SK-N-SH (cell line): Measurements from ENCODE around the gene BPIFB1. TPM values are rescaled to one million over a fixed set of nuclear protein-coding genes. Genes with fewer than 3 reads are reported as not detected.

Source experiments
- CTCF ChIA-PET: fragments of 300-600, 350-600 bp; formaldehyde crosslinking; extraction: SDS; loops from one replicate; lab custom pipeline; 2021; lab: Yijun Ruan, JAX
- POLR2A ChIA-PET: fragments of 350-600 bp; sonication (Branson Sonifier 250); formaldehyde crosslinking; extraction: SDS; loops from one replicate; lab custom pipeline; 2020; ENCODE audit warnings: antibody characterized with exemption, inconsistent platforms; lab: Yijun Ruan, JAX
- DNase-seq: peaks from one replicate; pipeline ENCODE4 v3.0.0; 2012
- H2AFZ ChIP-seq: fragments of 200-600 bp; sonication (generic); 2 replicates; pipeline ENCODE4 v1.8.1; 2016; ENCODE audit warnings: antibody characterized with exemption, mild to moderate bottlenecking, low read depth
- H3F3A ChIP-seq: fragments of 200-600 bp; sonication (generic); replicated peaks from 2 replicates; pipeline ENCODE3; 2016; ENCODE audit warnings: antibody characterized with exemption, mild to moderate bottlenecking; ENCODE audit not compliant: insufficient read depth
- H3K27ac ChIP-seq, 2 experiments: fragments of 200-500 bp in 1 of 2; fragments of 200-600 bp in 1 of 2; sonication (Bioruptor generic) in 1 of 2; sonication (generic), shearing (Covaris generic) in 1 of 2; 2 replicates each; pipeline versions ENCODE4 v1.5.1 to v1.6.1; 2014 to 2016; ENCODE audit warnings: low read depth in 2 of 2, inconsistent platforms in 1 of 2, low read length in 1 of 2, mild to moderate bottlenecking in 1 of 2, mixed read lengths in 1 of 2
- H3K27me3 ChIP-seq: fragments of 200-600 bp; sonication (generic), shearing (Covaris generic); 2 replicates; pipeline ENCODE4 v1.6.1; 2016; ENCODE audit warnings: mixed run types; ENCODE audit not compliant: insufficient read depth
- H3K36me3 ChIP-seq, 2 experiments: fragments of 200-500 bp in 1 of 2; fragments of 200-600 bp in 1 of 2; sonication (Bioruptor generic) in 1 of 2; sonication (generic) in 1 of 2; replicated peaks in 1 of 2; 2 replicates each; pipeline versions ENCODE3 to v1.5.1; 2014 to 2016; ENCODE audit warnings: low read length in 1 of 2, mild to moderate bottlenecking in 1 of 2; ENCODE audit not compliant: insufficient read depth in 2 of 2, control insufficient read depth in 1 of 2
- H3K4me1 ChIP-seq, 2 experiments: fragments of 200-500 bp in 1 of 2; fragments of 200-600 bp in 1 of 2; sonication (Bioruptor generic) in 1 of 2; sonication (generic), shearing (Covaris generic) in 1 of 2; 2 replicates each; pipeline versions ENCODE4 v1.5.1 to v1.6.1; 2014 to 2016; ENCODE audit warnings: low read depth in 1 of 2, low read length in 1 of 2, mixed run types in 1 of 2; ENCODE audit not compliant: insufficient read depth in 2 of 2, control insufficient read depth in 1 of 2
- H3K4me2 ChIP-seq: fragments of 200-600 bp; sonication (generic), shearing (Covaris generic); 2 replicates; pipeline ENCODE4 v1.6.1; 2017; ENCODE audit warnings: mixed run types
- H3K4me3 ChIP-seq, 2 experiments: fragments of 200-500 bp in 1 of 2; fragments of 200-600 bp in 1 of 2; sonication (Bioruptor generic) in 1 of 2; sonication (generic), shearing (Covaris generic) in 1 of 2; 2 replicates each; pipeline versions ENCODE4 v1.5.1 to v1.8.1; 2014 to 2016; ENCODE audit warnings: low read depth in 2 of 2, inconsistent platforms in 1 of 2, low read length in 1 of 2, mild to moderate bottlenecking in 1 of 2, mixed read lengths in 1 of 2, moderate library complexity in 1 of 2
- H3K79me2 ChIP-seq: fragments of 200-600 bp; sonication (generic); 2 replicates; pipeline ENCODE4 v1.8.1; 2017; ENCODE audit warnings: mild to moderate bottlenecking; ENCODE audit not compliant: insufficient read depth
- H3K9ac ChIP-seq: fragments of 200-600 bp; sonication (generic); 2 replicates; pipeline ENCODE4 v1.6.1; 2017; ENCODE audit warnings: mixed run types
- H3K9me2 ChIP-seq: fragments of 200-600 bp; sonication (generic); 2 replicates; pipeline ENCODE4 v1.6.1; 2017; ENCODE audit warnings: mixed run types
- H3K9me3 ChIP-seq: fragments of 200-600 bp; sonication (generic); 2 replicates; pipeline ENCODE4 v1.6.1; 2017; ENCODE audit warnings: mixed run types, mild to moderate bottlenecking, moderate library complexity
- H4K20me1 ChIP-seq: fragments of 200-600 bp; sonication (generic); 2 replicates; pipeline ENCODE4 v1.6.1; 2017; ENCODE audit warnings: mild to moderate bottlenecking, mixed run types; ENCODE audit not compliant: insufficient read depth
- ELF1 ChIP-seq: IDR thresholded peaks from 2 replicates; pipeline ENCODE4 v1.4.0; 2012
- EP300 ChIP-seq, 2 experiments: IDR thresholded peaks; 2 replicates each; pipeline versions ENCODE4 v1.4.0 to v1.6.1; 2012; ENCODE audit warnings: borderline replicate concordance in 1 of 2, low read depth in 1 of 2, low read length in 1 of 2
- MXI1 ChIP-seq: IDR thresholded peaks from 2 replicates; pipeline ENCODE4 v1.6.1; 2012; ENCODE audit warnings: mild to moderate bottlenecking, low read depth, low read length, improper control_type of control experiment
- NFIC ChIP-seq: IDR thresholded peaks from 2 replicates; pipeline ENCODE4 v1.4.0; 2012; ENCODE audit warnings: borderline replicate concordance
- POLR2AphosphoS5 ChIP-seq: IDR thresholded peaks from 2 replicates; pipeline ENCODE4 v1.6.1; 2012; ENCODE audit warnings: low read depth, low read length
- RAD21 ChIP-seq: IDR thresholded peaks from 2 replicates; pipeline ENCODE4 v1.6.1; 2012; ENCODE audit warnings: mild to moderate bottlenecking, low read length
- RCOR1 ChIP-seq: fragments of 150-350 bp; IDR thresholded peaks from 2 replicates; pipeline ENCODE4 v1.6.1; 2017; ENCODE audit warnings: antibody characterized with exemption, low read length
- SMC3 ChIP-seq: IDR thresholded peaks from 2 replicates; pipeline ENCODE4 v1.6.1; 2012; ENCODE audit warnings: low read depth, low read length, improper control_type of control experiment
- TAF1 ChIP-seq: IDR thresholded peaks from 2 replicates; pipeline ENCODE4 v1.6.1; 2012; ENCODE audit warnings: low read depth, mild to moderate bottlenecking, low read length, moderate library complexity, borderline replicate concordance
- YY1 ChIP-seq: IDR thresholded peaks from 2 replicates; pipeline ENCODE4 v1.4.0; 2012; ENCODE audit warnings: low read depth, mild to moderate bottlenecking
- WGBS: methylation state at CpG from one replicate; pipeline ENCODE4 v1.1.6; 2017; ENCODE audit warnings: low lambda C conversion rate; 5-methylcytosine and 5-hydroxymethylcytosine counted together
- polyA plus RNA-seq, 3 experiments: library from polyadenylated mRNA; depleted of rRNA; stranded (reverse); fragments of >200 nt; gene quantifications; 2 replicates each; pipeline ENCODE4 v1.2.3, GENCODE V29; 2012
- TF ChIP-seq, protein P1 (sequence below): IDR thresholded peaks from 2 replicates; pipeline ENCODE4 v1.6.1; 2012; ENCODE audit warnings: mild to moderate bottlenecking, low read depth, low read length, moderate library complexity
- TF ChIP-seq, protein P2 (sequence below): IDR thresholded peaks from 2 replicates; pipeline ENCODE4 v1.4.0; 2012; ENCODE audit warnings: low read depth, borderline replicate concordance

BPIFB1 gene
- polyA plus RNA-seq, 1 of the 3 experiments (the other 2 are of a cell fraction) = not detected

DNA sequence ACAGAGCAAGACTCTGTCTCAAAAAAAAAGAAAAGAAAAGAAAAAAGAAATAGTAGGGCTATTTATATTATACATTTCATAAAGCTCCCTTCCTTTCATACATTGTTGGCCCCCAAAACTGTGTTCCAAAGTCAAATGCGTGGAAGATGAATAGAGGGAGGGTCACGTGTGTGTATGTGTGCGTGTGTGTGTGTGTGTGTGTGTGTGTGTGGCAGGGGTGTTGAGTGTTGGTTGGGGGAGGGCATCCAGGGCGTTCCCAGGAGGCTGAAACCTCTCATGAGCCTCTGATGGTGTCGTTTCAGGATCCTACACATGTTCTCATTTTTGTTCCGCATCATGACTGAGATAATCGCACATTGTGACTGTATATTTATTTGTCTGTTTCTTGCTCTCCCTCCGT is 7.8 kb upstream of the BPIFB1 start:
- Histone ChIP-seq H3K36me3 (no peaks in the 10 kb centered on the region), H3K4me2 (no peak overlapping the region), H3F3A (no peaks in the 10 kb centered on the region), H3K9me2 (no peaks in the 10 kb centered on the region), H3K4me1 (peaks cover 0 to 8% of the 10 kb centered on the region in 2 experiments; a peak in 1 of 4 replicates), H3K27me3 (peaks cover 8% of the 10 kb centered on the region; the same call in 1 of the 2 replicates), H3K79me2 (no peaks in the 10 kb centered on the region), H3K9me3 (no peaks in the 10 kb centered on the region), H2AFZ (no peak overlapping the region), H3K27ac (no peak overlapping the region), H3K9ac (no peak overlapping the region), H3K4me3 (no peak overlapping the region), H4K20me1 (no peaks in the 10 kb centered on the region)
- no peak for DNase-seq
- WGBS = 50% methylated on average over 8 of the region's 8 CpGs
- TF ChIP-seq, protein P1, sequence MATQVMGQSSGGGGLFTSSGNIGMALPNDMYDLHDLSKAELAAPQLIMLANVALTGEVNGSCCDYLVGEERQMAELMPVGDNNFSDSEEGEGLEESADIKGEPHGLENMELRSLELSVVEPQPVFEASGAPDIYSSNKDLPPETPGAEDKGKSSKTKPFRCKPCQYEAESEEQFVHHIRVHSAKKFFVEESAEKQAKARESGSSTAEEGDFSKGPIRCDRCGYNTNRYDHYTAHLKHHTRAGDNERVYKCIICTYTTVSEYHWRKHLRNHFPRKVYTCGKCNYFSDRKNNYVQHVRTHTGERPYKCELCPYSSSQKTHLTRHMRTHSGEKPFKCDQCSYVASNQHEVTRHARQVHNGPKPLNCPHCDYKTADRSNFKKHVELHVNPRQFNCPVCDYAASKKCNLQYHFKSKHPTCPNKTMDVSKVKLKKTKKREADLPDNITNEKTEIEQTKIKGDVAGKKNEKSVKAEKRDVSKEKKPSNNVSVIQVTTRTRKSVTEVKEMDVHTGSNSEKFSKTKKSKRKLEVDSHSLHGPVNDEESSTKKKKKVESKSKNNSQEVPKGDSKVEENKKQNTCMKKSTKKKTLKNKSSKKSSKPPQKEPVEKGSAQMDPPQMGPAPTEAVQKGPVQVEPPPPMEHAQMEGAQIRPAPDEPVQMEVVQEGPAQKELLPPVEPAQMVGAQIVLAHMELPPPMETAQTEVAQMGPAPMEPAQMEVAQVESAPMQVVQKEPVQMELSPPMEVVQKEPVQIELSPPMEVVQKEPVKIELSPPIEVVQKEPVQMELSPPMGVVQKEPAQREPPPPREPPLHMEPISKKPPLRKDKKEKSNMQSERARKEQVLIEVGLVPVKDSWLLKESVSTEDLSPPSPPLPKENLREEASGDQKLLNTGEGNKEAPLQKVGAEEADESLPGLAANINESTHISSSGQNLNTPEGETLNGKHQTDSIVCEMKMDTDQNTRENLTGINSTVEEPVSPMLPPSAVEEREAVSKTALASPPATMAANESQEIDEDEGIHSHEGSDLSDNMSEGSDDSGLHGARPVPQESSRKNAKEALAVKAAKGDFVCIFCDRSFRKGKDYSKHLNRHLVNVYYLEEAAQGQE = no peak
- no peak for TF ChIP-seq POLR2AphosphoS5
- no peak for TF ChIP-seq RCOR1
- TF ChIP-seq MXI1 = no peak
- TF ChIP-seq TAF1 = no peak
- TF ChIP-seq RAD21 = no peak
- TF ChIP-seq, all 33 proteins: peak for 0
- ChIA-PET POLR2A (no interaction called here), CTCF (interaction anchor here (1.4 to 4.1 kb wide), 3 partner anchors 12 to 28 kb away, joined by 4 to 29 read pairs (median 11); no protein-coding TSS in a partner anchor)

DNA sequence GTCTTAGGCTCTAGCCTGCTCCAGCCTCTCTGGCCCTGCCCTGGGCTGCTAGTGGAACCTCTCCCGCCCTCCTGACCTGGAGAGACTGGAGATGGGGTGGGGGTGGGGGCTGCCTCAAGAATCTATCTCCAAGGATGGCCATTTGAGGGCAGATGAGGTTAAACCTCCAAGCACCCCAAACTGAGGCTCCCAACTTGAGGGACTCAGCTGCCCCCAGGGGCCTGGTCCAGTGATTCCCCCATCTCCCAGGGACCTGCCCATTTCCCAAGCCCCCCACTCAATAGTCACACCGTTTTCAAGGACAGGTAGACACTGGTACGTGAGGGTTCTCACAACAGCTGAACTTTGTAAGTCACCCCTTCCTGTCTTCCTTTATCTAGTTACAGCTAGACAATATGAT is 7.1 kb upstream of the BPIFB1 start:
- Histone ChIP-seq H3F3A (no peaks in the 10 kb centered on the region), H3K4me1 (peaks cover 0 to 8% of the 10 kb centered on the region in 2 experiments; a peak in 1 of 4 replicates), H3K9ac (no peak overlapping the region), H3K9me3 (no peaks in the 10 kb centered on the region), H3K27me3 (peaks cover under 1% of the 10 kb centered on the region; the same call in 1 of the 2 replicates), H3K4me3 (no peak overlapping the region), H3K9me2 (no peaks in the 10 kb centered on the region), H3K79me2 (no peaks in the 10 kb centered on the region), H3K27ac (no peak overlapping the region), H3K4me2 (no peak overlapping the region), H3K36me3 (no peaks in the 10 kb centered on the region), H2AFZ (no peak overlapping the region), H4K20me1 (no peaks in the 10 kb centered on the region)
- TF ChIP-seq YY1 (no peak), EP300 (IDR thresholded peaks at IDR 0.05; ENCODE audit: borderline replicate concordance in 1 of 2, low read depth in 1 of 2, low read length in 1 of 2) (no peak), SMC3 (no peak), ELF1 (no peak), NFIC (no peak)
- TF ChIP-seq, protein P2, sequence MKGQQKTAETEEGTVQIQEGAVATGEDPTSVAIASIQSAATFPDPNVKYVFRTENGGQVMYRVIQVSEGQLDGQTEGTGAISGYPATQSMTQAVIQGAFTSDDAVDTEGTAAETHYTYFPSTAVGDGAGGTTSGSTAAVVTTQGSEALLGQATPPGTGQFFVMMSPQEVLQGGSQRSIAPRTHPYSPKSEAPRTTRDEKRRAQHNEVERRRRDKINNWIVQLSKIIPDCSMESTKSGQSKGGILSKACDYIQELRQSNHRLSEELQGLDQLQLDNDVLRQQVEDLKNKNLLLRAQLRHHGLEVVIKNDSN = no peak
- 39% methylated on average over 3 of the region's 3 CpGs for WGBS
- ChIA-PET CTCF (interaction anchor here (1.4 to 4.1 kb wide), 3 partner anchors 13 to 27 kb away, joined by 4 to 29 read pairs (median 11); no protein-coding TSS in a partner anchor), POLR2A (no interaction called here)
- DNase-seq = no peak
